GM23338 (cell line): Measurements from ENCODE around the gene MARCHF3. TPM values are rescaled to one million over a fixed set of nuclear protein-coding genes. Genes with fewer than 3 reads are reported as not detected.

Experiments used
- ATAC-seq: fragments of 200-7000 bp; cut with Tn5 transposase; 3 replicates; pipeline ENCODE4 v1.9.1; 2020
- DNase-seq: peaks from one replicate; pipeline ENCODE4 v3.0.0-alpha.2; 2015; ENCODE audit warnings: low spot score
- H2AFZ ChIP-seq: fragments of 200-600 bp; sonication (generic); 2 replicates; pipeline ENCODE4 v1.8.0; 2016; ENCODE audit warnings: antibody characterized with exemption, mild to moderate bottlenecking, moderate library complexity
- H3F3A ChIP-seq: fragments of 200-600 bp; sonication (generic); replicated peaks from 2 replicates; pipeline ENCODE4 v1.8.0; 2017; ENCODE audit warnings: antibody characterized with exemption, mixed run types, low read depth
- H3K27ac ChIP-seq: fragments of 200-600 bp; sonication (generic); 2 replicates; pipeline ENCODE4 v1.6.1; 2016; ENCODE audit warnings: low read depth
- H3K27me3 ChIP-seq: fragments of 200-600 bp; sonication (generic); 2 replicates; pipeline ENCODE4 v1.8.0; 2016; ENCODE audit warnings: mild to moderate bottlenecking, mixed run types, moderate library complexity; ENCODE audit not compliant: insufficient read depth
- H3K36me3 ChIP-seq: fragments of 200-600 bp; sonication (generic); 2 replicates; pipeline ENCODE4 v1.8.0; 2016; ENCODE audit warnings: mild to moderate bottlenecking; ENCODE audit not compliant: insufficient read depth
- H3K4me1 ChIP-seq: fragments of 200-600 bp; sonication (generic); 2 replicates; pipeline ENCODE4 v1.8.0; 2016; ENCODE audit warnings: mild to moderate bottlenecking, moderate library complexity; ENCODE audit not compliant: insufficient read depth
- H3K4me2 ChIP-seq: fragments of 200-600 bp; sonication (generic); 2 replicates; pipeline ENCODE4 v1.7.1; 2017; ENCODE audit warnings: mixed run types
- H3K4me3 ChIP-seq: fragments of 200-600 bp; sonication (generic); 2 replicates; pipeline ENCODE4 v1.6.1; 2016; ENCODE audit warnings: mixed run types
- H3K79me2 ChIP-seq: fragments of 200-600 bp; sonication (generic); replicated peaks from 2 replicates; pipeline ENCODE4 v1.8.0; 2017; ENCODE audit warnings: mild to moderate bottlenecking; ENCODE audit not compliant: insufficient read depth
- H3K9me2 ChIP-seq: fragments of 200-600 bp; sonication (generic); 2 replicates; pipeline ENCODE4 v1.8.0; 2017; ENCODE audit not compliant: insufficient read depth
- H4K20me1 ChIP-seq: fragments of 200-600 bp; sonication (generic); replicated peaks from 2 replicates; pipeline ENCODE4 v1.8.0; 2017; ENCODE audit warnings: mild to moderate bottlenecking; ENCODE audit not compliant: insufficient read depth
- H3K27ac Mint-ChIP-seq: 2 replicates; pipeline ENCODE4 v1.8.0; 2020; ENCODE audit warnings: inconsistent platforms, mild to moderate bottlenecking, moderate library complexity, mixed read lengths
- H3K27me3 Mint-ChIP-seq: 3 replicates; pipeline ENCODE4 v1.8.0; 2022; ENCODE audit warnings: low read depth, mild to moderate bottlenecking, moderate library complexity, mixed read lengths, inconsistent platforms; ENCODE audit not compliant: insufficient read depth, poor library complexity
- H3K36me3 Mint-ChIP-seq: 3 replicates; pipeline ENCODE4 v1.8.0; 2021; ENCODE audit warnings: low read depth, mild to moderate bottlenecking, inconsistent platforms, moderate library complexity, mixed read lengths
- H3K4me1 Mint-ChIP-seq: 3 replicates; pipeline ENCODE4 v1.8.0; 2020; ENCODE audit warnings: mild to moderate bottlenecking, inconsistent platforms, mixed read lengths
- H3K4me3 Mint-ChIP-seq: 3 replicates; pipeline ENCODE4 v1.8.0; 2021; ENCODE audit warnings: moderate library complexity, mild to moderate bottlenecking, inconsistent platforms, mixed read lengths
- H3K9me3 Mint-ChIP-seq: 3 replicates; pipeline ENCODE4 v1.8.0; 2020; ENCODE audit warnings: moderate library complexity, mild to moderate bottlenecking, inconsistent platforms, mixed read lengths
- CREB1 ChIP-seq: fragments of 250-450 bp; sonication (Bioruptor Pico); IDR thresholded peaks from 2 replicates; pipeline ENCODE4 v1.5.0; 2020; ENCODE audit warnings: low read depth, mild to moderate bottlenecking, moderate library complexity
- EZH2phosphoT487 ChIP-seq: fragments of 200-600 bp; sonication (generic); IDR thresholded peaks from one replicate; pipeline ENCODE4 v1.8.1; 2018; ENCODE audit warnings: antibody characterized with exemption; ENCODE audit not compliant: unreplicated experiment
- NANOG ChIP-seq: IDR thresholded peaks from 2 replicates; pipeline ENCODE4 v1.6.1; 2016; ENCODE audit warnings: antibody characterized with exemption, borderline replicate concordance
- POLR2AphosphoS5 ChIP-seq: IDR thresholded peaks from 2 replicates; pipeline ENCODE4 v1.6.1; 2016; ENCODE audit warnings: antibody characterized with exemption, low read depth
- ZNF331 ChIP-seq: fragments of 250-450 bp; sonication (Bioruptor Pico); IDR thresholded peaks from 2 replicates; pipeline ENCODE4 v1.5.0; 2020; ENCODE audit warnings: low read depth, mild to moderate bottlenecking, moderate library complexity
- polyA plus RNA-seq: library from polyadenylated mRNA; unstranded; fragments of >200 nt; fragmentation: Nextera tagmentation; extraction: Ambion mirVana; gene quantifications from 2 replicates; pipeline ENCODE4 v1.2.1, GENCODE V29; 2016
- total RNA-seq: library from RNA; depleted of rRNA; stranded (reverse); fragments of >200 nt; shearing (Covaris generic); gene quantifications from 2 replicates; pipeline ENCODE4 v1.2.3, GENCODE V29; 2014
- TF ChIP-seq, protein P1 (sequence below): IDR thresholded peaks from 2 replicates; pipeline ENCODE4 v1.6.1; 2016; ENCODE audit warnings: antibody characterized with exemption
- TF ChIP-seq, protein P2 (sequence below): IDR thresholded peaks from one replicate; pipeline ENCODE4 v1.6.1; 2018; ENCODE audit warnings: antibody characterized with exemption; ENCODE audit not compliant: unreplicated experiment

Gene MARCHF3
- total and polyA plus RNA-seq, 2 experiments from 2014 or later = 7.0 to 12.7 TPM

DNA sequence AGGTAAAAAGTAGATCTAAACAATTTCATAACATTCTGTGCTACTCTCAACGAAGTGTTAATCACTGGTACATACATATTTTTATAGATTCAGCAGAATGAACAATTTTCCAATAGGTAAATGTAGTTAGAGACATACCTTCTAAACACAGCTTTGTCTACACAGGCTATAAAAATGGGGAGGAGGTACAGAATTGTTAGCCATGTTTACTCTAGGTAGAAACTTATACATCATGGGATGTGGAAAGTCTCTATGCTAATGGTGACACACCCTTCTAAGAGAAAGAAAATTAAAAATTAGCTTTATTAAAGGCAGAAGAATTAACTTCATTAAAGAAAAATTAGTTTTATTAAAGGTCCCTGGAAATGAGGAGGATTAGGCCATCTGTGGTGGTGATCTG, 31.2 kb upstream of the MARCHF3 start:
- Mint-ChIP-seq H3K36me3 (peaks cover under 1% of the 10 kb centered on the region; the same call in 2 of the 3 replicates), H3K9me3 (peaks cover under 1% of the 10 kb centered on the region; the same call in 1 of the 3 replicates), H3K27me3 (no peaks in the 10 kb centered on the region), H3K4me1 (peaks cover 10% of the 10 kb centered on the region; the same call in 2 of the 3 replicates), H3K4me3 (no peak overlapping the region), H3K27ac (no peak overlapping the region)
- Histone ChIP-seq H3K36me3 (no peaks in the 10 kb centered on the region), H2AFZ (no peak overlapping the region), H3K4me1 (peaks cover 10% of the 10 kb centered on the region; the same call in 1 of the 2 replicates), H3K4me3 (no peak overlapping the region), H3K9me2 (no peaks in the 10 kb centered on the region), H3K79me2 (no peaks in the 10 kb centered on the region), H3F3A (no peaks in the 10 kb centered on the region), H3K27ac (no peak overlapping the region), H3K27me3 (no peaks in the 10 kb centered on the region), H3K4me2 (no peak overlapping the region), H4K20me1 (no peaks in the 10 kb centered on the region)
- no peak for ATAC-seq
- DNase-seq = no peak
- TF ChIP-seq, protein P1, sequence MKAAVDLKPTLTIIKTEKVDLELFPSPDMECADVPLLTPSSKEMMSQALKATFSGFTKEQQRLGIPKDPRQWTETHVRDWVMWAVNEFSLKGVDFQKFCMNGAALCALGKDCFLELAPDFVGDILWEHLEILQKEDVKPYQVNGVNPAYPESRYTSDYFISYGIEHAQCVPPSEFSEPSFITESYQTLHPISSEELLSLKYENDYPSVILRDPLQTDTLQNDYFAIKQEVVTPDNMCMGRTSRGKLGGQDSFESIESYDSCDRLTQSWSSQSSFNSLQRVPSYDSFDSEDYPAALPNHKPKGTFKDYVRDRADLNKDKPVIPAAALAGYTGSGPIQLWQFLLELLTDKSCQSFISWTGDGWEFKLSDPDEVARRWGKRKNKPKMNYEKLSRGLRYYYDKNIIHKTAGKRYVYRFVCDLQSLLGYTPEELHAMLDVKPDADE = no peak
- TF ChIP-seq EZH2phosphoT487 (no peak), POLR2AphosphoS5 (no peak), NANOG (no peak)
- TF ChIP-seq, protein P2, sequence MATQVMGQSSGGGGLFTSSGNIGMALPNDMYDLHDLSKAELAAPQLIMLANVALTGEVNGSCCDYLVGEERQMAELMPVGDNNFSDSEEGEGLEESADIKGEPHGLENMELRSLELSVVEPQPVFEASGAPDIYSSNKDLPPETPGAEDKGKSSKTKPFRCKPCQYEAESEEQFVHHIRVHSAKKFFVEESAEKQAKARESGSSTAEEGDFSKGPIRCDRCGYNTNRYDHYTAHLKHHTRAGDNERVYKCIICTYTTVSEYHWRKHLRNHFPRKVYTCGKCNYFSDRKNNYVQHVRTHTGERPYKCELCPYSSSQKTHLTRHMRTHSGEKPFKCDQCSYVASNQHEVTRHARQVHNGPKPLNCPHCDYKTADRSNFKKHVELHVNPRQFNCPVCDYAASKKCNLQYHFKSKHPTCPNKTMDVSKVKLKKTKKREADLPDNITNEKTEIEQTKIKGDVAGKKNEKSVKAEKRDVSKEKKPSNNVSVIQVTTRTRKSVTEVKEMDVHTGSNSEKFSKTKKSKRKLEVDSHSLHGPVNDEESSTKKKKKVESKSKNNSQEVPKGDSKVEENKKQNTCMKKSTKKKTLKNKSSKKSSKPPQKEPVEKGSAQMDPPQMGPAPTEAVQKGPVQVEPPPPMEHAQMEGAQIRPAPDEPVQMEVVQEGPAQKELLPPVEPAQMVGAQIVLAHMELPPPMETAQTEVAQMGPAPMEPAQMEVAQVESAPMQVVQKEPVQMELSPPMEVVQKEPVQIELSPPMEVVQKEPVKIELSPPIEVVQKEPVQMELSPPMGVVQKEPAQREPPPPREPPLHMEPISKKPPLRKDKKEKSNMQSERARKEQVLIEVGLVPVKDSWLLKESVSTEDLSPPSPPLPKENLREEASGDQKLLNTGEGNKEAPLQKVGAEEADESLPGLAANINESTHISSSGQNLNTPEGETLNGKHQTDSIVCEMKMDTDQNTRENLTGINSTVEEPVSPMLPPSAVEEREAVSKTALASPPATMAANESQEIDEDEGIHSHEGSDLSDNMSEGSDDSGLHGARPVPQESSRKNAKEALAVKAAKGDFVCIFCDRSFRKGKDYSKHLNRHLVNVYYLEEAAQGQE = no peak

DNA sequence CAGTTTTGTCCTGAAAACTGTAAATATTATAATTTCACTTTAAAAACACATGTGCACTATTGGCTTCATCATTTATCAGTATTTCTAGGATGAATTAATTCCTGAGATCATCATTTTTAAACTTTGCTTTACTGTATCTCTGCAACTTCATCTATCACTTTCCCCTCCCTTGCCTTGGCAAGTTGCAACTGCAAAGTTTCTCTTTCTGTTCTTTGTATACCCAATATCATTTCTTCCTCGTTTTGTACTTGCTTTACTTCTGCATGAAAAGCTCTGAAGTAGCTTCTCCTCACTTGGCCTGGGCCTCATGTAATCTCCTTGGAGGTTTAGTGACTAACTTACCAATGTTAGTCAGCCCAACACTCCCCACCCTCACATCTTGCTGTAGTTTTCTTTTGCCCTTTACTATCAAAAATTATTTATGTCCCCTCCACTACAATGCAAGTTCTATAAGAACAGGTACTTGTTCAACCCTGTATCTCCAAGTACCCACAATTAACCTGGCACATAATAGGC, 30.2 kb upstream of the MARCHF3 start:
- H3K79me2 ChIP-seq = no peaks in the 10 kb centered on the region
- Mint-ChIP-seq H3K27ac (no peak overlapping the region), H3K9me3 (peaks cover 8% of the 10 kb centered on the region), H3K4me3 (no peak overlapping the region), H3K4me1 (peaks cover 10% of the 10 kb centered on the region; the same call in 2 of the 3 replicates), H3K36me3 (peaks cover 9% of the 10 kb centered on the region), H3K27me3 (peaks cover 2% of the 10 kb centered on the region)
- H3K4me1 ChIP-seq = peaks cover 10% of the 10 kb centered on the region; the same call in 1 of the 2 replicates
- no peak for DNase-seq
- no peak overlapping the region for H3K4me2 ChIP-seq
- no peaks in the 10 kb centered on the region for H4K20me1 ChIP-seq
- no peaks in the 10 kb centered on the region for H3K9me2 ChIP-seq
- H3K4me3 ChIP-seq = no peak overlapping the region
- no peaks in the 10 kb centered on the region for H3F3A ChIP-seq
- no peaks in the 10 kb centered on the region for H3K27me3 ChIP-seq
- no peak overlapping the region for H3K27ac ChIP-seq
- H3K36me3 ChIP-seq = no peaks in the 10 kb centered on the region
- no peak for ATAC-seq
- no peak overlapping the region for H2AFZ ChIP-seq
- TF ChIP-seq ZNF331 (CRISPR knock-in tag) (no peak), CREB1 (CRISPR knock-in tag) (no peak), NANOG (no peak)
- TF ChIP-seq, protein P2 = no peak
- TF ChIP-seq, protein P1 = no peak
